ENCODE measurements around the gene SMAD1.

SMAD1 gene

GRCh38 chr4:145489556-145489955 lies 7.9 kb downstream of the SMAD1 start:
- DNase-seq (ENCODE audit: low spot score): no peak

- DNase-seq (ENCODE audit: low spot score): no peak
Measured at GRCh38 chr4:145490361-145490760, 8.7 kb downstream of the SMAD1 start.

- DNase-seq (ENCODE audit: low spot score): no peak
Measured at GRCh38 chr4:145490796-145491195, 9.1 kb downstream of the SMAD1 start.

DNA sequence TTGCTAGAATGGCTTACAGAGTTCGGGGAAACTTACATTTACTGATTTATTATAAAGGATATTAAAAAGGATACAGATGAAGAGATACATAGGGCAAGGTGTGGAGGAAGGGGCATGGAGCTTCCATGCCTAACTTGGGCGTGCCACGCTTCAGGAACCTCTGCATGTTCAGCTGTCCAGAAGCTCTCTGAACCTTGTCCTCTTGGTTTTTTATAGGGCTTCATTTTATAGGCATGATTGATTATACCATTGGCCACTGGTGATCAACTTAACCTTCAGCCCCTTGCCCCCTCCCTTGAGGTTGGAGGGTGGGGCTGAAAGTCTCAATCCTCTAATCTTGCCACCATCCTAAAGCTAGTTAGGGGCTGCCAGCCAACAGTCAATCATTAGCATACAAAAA lies 10.7 kb downstream of the SMAD1 start:
- DNase-seq (ENCODE audit: low spot score): no peak

GRCh38 chr4:145493166-145493565 lies 11.5 kb downstream of the SMAD1 start:
- DNase-seq (ENCODE audit: low spot score): no peak

DNA sequence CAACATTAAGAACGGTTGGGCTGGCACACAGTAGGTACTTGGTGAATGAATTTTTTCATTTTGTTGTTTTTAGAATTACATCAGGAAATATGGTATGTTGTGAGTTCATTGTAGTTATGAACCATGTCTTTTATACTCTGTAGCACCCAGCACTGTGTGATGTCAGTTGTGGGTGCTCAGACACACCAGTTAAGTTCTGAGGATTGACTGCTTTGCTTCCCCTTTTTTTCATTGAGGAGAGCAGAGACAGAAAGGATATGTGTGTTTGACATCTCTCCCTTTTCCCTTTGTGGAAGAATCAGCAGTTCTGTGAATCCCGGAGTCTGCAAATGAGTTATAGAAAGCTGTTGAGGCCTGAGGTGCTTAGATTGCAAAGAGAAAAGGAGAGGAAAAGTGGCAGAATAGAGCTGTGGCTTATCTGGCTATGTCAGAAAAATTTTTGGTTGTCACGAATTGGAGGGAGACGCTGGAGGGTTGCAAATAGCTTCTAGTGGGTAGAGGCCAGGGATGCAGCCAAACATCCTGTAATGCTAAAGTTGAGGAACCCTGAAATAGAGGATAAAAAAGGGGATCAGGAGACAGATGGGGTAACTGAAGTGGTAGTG lies 13.1 kb downstream of the SMAD1 start:
- no peak for DNase-seq (ENCODE audit: low spot score)

DNA sequence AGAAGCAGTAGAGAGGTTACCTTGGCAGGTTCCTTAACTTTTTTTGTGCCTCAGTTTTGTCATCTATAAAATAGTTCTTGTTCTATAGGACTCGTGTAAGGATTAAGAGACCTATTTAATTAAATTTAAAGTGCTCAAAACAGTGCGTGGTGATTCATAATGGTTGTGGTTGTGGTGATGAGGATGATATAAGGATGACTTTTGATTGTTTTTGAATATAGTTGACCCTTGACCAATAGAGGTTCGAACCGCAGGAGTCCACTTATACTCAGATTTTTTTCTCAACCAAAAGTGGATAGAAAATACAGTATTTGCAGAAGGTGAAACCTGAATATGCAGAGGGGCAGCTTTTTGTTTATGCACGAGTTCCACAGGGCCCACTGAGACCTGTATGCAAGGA lies 14.6 kb downstream of the SMAD1 start:
- no peak for DNase-seq (ENCODE audit: low spot score)

DNA sequence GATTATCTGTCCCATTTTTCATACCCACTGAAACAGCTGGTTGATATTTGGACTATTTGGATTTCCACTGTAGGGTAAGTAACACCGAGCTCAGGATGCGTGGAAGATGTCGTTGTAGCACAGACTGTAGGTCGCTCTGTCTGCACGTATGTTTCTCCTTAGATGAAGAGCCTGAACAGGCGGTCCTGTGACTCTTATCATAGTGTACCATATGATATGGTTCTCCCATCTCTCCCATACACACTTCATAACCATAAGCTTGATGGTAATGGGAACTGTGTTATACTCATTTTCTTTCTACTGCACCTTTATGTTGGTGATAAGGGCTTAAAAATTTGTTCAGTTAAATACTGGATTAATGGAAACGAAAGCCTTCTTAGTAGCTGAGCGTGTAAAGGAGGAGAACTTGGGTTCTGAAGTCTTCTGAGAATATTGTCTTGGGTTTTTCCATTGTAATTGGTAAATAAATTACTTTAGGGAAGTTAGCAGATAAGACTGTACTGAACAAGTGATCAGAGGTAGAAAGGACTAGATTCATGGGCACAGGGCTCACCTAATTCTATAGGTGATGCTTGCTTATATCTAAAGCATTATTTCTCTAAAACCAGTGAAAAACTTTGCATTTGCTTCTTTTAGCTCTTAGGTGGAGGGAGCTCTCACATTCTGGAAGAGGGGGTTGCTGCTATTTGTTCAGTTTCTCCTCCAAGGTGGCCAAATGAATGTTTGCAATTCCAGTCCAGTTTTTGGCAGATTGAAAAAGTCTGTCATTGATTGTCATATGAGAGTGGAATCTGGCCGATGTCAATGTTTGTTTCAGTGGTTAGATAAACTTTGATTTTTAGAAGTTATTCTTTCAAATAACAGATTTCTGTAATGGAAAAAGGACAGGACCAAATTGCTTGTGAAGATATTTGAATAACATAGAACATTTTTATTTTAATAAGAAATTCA lies 15.8 kb downstream of the SMAD1 start:
- DNase-seq (ENCODE audit: low spot score): no peak

GRCh38 chr4:145498430-145498829 lies 16.8 kb downstream of the SMAD1 start:
- DNase-seq (ENCODE audit: low spot score): no peak

DNA sequence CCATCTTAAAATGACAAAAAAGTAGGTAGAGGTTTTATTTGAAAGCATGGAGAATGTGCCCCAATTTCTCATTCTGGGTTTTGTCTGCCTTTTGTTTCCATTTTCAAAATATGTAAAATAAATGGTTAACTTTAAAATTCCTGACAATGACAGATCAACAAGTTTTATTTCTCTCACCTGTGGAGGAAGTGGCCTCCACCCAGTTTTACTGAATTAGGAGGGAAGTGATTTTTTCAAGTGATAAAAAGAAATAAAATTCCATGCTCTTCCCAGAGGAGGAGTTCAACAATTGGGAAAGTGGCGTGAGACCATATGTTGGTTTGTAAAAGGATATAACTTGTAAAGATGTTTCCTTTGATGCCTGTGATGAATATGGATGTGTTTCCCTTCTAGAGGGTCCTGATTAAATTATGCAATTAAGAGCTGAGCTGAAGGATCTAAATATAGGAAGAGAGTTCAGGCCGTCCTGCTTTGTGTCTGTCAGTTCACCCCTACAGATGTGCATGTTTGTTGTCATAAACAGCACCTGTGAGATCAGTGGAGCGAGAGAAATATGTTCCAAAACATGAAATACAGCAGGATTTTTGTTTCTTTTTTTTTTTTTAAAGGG lies 19.5 kb downstream of the SMAD1 start:
- DNase-seq (ENCODE audit: low spot score): no peak

- DNase-seq (ENCODE audit: low spot score): no peak
Measured at GRCh38 chr4:145502809-145503208, 21.2 kb downstream of the SMAD1 start.

- DNase-seq (ENCODE audit: low spot score): no peak
Measured at GRCh38 chr4:145503486-145504072, 21.9 kb downstream of the SMAD1 start.

DNA sequence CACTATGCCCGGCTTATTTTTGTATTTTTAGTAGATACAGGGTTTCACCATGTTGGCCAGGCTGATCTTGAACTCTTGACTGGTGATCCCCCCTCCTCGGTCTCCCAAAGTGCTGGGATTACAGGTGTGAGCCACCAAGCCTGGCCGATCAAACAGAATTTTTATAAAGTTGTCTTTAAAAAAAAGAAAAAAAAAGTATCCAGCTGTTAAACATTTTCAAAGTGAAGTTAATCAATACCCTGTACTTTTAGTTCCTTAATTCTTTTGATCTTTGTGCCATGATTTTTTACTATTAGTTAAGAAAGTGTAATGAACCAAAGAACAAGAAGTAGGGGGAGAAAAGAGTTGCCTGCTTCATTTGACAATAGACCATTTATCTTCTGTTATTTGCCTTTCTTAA lies 24.3 kb downstream of the SMAD1 start:
- no peak for DNase-seq (ENCODE audit: low spot score)

DNA sequence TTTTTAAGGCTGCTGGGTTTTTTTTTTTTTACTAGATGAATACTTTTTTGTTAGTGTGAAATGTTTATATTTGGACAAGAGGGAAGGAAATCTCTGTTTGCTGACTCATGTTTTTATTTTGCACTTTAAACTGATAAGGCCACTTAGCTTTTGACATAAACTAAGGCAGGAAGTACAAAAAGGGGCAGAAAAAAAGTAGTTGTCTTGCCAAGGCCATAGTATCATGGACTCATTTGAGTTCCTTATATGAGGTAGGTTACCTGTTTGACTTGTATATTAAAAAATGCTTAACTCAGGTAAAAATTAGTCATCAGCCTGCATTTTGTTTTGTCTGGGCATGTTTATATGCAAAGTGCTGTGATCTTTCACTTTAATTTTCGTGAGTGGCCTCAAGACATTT lies 26.0 kb downstream of the SMAD1 start:
- DNase-seq (ENCODE audit: low spot score): no peak

- DNase-seq (ENCODE audit: low spot score): no peak
Measured at GRCh38 chr4:145511913-145512522, 30.4 kb downstream of the SMAD1 start.

- DNase-seq (ENCODE audit: low spot score): no peak
Measured at GRCh38 chr4:145513020-145513621, 31.5 kb downstream of the SMAD1 start.

DNA sequence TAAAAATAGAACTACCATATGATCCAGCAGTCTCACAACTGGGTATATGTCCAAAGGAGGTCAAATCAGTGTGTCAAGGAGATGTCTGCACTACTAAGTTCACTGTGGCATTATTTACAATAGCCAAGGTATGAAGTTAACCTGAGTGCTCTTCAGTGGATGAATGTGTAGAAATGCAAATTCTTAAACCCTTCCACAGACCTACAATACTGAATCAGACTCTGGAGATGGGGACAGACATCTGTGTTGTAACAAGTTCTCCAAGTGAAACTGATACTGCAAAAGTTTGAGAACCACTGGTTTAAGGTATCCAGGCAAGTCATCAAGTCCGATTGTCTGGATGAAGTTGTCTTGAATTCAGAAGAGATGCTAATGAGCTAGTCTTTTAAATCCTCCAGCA lies 38.5 kb downstream of the SMAD1 start:
- DNase-seq (ENCODE audit: low spot score): no peak

GRCh38 chr4:145521282-145521681 lies 39.6 kb downstream of the SMAD1 start:
- no peak for DNase-seq (ENCODE audit: low spot score)

DNA sequence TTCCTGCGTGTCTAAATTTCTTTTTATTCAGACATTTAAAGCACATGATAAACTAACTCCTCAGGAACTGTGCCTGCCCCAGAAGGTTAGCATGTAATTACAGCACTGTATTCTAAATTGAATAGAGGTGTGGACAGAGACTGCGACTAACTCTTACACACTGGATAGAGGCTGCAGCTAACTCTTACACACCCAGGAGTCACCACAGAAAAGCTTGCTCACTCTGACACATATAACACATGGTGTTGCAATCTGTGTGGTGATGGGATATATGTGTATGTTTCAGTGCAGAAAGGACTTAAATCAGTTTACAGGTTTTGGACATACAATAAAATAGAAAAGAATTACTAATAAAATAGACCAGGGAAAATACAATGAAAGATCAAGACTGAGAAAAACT lies 41.5 kb downstream of the SMAD1 start:
- no peak for DNase-seq (ENCODE audit: low spot score)

DNA sequence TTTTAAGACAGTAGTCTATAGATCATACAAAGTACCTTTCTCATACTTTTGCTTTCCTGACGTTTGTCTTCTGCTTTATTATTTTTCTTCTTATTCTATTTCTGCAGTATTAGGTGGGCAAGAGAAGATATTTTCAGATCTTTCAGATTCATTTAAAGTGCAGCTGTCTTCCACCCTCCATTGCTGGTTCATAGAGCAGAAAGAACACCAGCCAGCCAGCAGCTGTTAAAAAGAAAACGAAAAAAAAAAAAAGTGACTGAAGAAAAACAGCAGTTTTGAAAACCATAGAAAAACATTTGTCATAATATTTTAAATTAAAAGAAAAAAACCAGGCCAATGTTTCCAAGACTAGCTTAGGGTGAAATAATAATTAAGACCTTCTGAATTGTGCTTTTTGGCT lies 42.9 kb downstream of the SMAD1 start:
- DNase-seq (ENCODE audit: low spot score): no peak

GRCh38 chr4:145525291-145525740 lies 43.7 kb downstream of the SMAD1 start:
- no peak for DNase-seq (ENCODE audit: low spot score)

- no peak for DNase-seq (ENCODE audit: low spot score)
Measured at GRCh38 chr4:145527773-145528172, 46.1 kb downstream of the SMAD1 start.
